Keratinocyte (primary cell): ENCODE results near the gene SWAP70. TPM values are rescaled to one million over a fixed set of nuclear protein-coding genes. Genes with fewer than 3 reads are reported as not detected.

ENCODE experiments used
- DNase-seq: peaks from one replicate; pipeline ENCODE4 v3.0.0-alpha.2; 2011; ENCODE audit warnings: low read depth, missing footprints, low spot score
- FAIRE-seq: peaks from 2 replicates; lab custom pipeline; 2011; peaks lifted over from hg19 to GRCh38; lab: Jason Lieb, UNC
- H2AFZ ChIP-seq: 2 replicates; pipeline ENCODE4 v1.6.0; 2012; ENCODE audit warnings: low read length, control low read depth, inconsistent platforms; ENCODE audit not compliant: control insufficient read depth
- H3K27ac ChIP-seq: 2 replicates; pipeline ENCODE4 v1.5.1; 2011; ENCODE audit warnings: low read length; ENCODE audit not compliant: control insufficient read depth, insufficient read depth
- H3K27me3 ChIP-seq: 3 replicates; pipeline ENCODE4 v1.6.0; 2011; ENCODE audit warnings: low read length; ENCODE audit not compliant: control insufficient read depth, insufficient read depth; ENCODE audit errors: extremely low read depth
- H3K36me3 ChIP-seq, 2 experiments: 2 replicates in 1 of 2; 3 replicates in 1 of 2; pipeline ENCODE4 v1.5.1; 2011; ENCODE audit warnings: low read length in 2 of 2, mild to moderate bottlenecking in 1 of 2; ENCODE audit not compliant: control insufficient read depth in 2 of 2, insufficient read depth in 2 of 2; ENCODE audit errors: extremely low read depth in 1 of 2
- H3K4me1 ChIP-seq: 3 replicates; pipeline ENCODE4 v1.5.1; 2011; ENCODE audit warnings: low read length; ENCODE audit not compliant: control insufficient read depth, insufficient read depth; ENCODE audit errors: extremely low read depth
- H3K4me2 ChIP-seq: 3 replicates; pipeline ENCODE4 v1.6.0; 2011; ENCODE audit warnings: low read depth, low read length; ENCODE audit not compliant: control insufficient read depth, insufficient read depth; ENCODE audit errors: extremely low read depth
- H3K4me3 ChIP-seq, 3 experiments: fragments of 200-600 bp in 1 of 3; sonication (generic) in 1 of 3; 2 replicates in 2 of 3; 3 replicates in 1 of 3; pipeline ENCODE4 v1.5.1; 2011 to 2016; ENCODE audit warnings: low read length in 3 of 3, mild to moderate bottlenecking in 3 of 3, control low read depth in 2 of 3, inconsistent platforms in 1 of 3, low read depth in 1 of 3, mixed read lengths in 1 of 3, mixed run types in 1 of 3, moderate library complexity in 1 of 3; ENCODE audit not compliant: control insufficient read depth in 2 of 3, insufficient read depth in 2 of 3; ENCODE audit errors: extremely low read depth in 1 of 3
- H3K79me2 ChIP-seq: 2 replicates; pipeline ENCODE4 v1.6.0; 2012; ENCODE audit warnings: low read length; ENCODE audit not compliant: control insufficient read depth, insufficient read depth
- H3K9ac ChIP-seq: 3 replicates; pipeline ENCODE4 v1.6.0; 2011; ENCODE audit warnings: low read length; ENCODE audit not compliant: control insufficient read depth, insufficient read depth; ENCODE audit errors: extremely low read depth
- H3K9me1 ChIP-seq: 3 replicates; pipeline ENCODE4 v1.6.0; 2011; ENCODE audit warnings: low read length; ENCODE audit not compliant: control insufficient read depth, insufficient read depth; ENCODE audit errors: extremely low read depth
- H3K9me3 ChIP-seq: 2 replicates; pipeline ENCODE4 v1.5.1; 2012; ENCODE audit warnings: low read depth, low read length; ENCODE audit not compliant: control insufficient read depth
- H4K20me1 ChIP-seq: 3 replicates; pipeline ENCODE4 v1.6.0; 2011; ENCODE audit warnings: low read length; ENCODE audit not compliant: control insufficient read depth, insufficient read depth; ENCODE audit errors: extremely low read depth
- CTCF ChIP-seq, 3 experiments: IDR thresholded peaks in 1 of 3; conservative IDR thresholded peaks in 1 of 3; optimal IDR thresholded peaks in 1 of 3; 2 replicates in 2 of 3; 3 replicates in 1 of 3; pipeline versions ENCODE3 to v1.5.1; 2011; ENCODE audit warnings: low read length in 3 of 3, mild to moderate bottlenecking in 3 of 3, moderate library complexity in 2 of 3, control low read depth in 1 of 3, inconsistent platforms in 1 of 3; ENCODE audit not compliant: insufficient read depth in 2 of 3; ENCODE audit errors: extremely low read depth in 1 of 3
- EZH2 ChIP-seq: IDR thresholded peaks from one replicate; pipeline ENCODE4 v1.6.1; 2012; ENCODE audit warnings: inconsistent platforms, mild to moderate bottlenecking, low read length, moderate library complexity
- dilution Hi-C: fragments of 300-500 bp; cut with MboI; formaldehyde crosslinking; loops from one replicate; pipeline ENCODE4 v1.7.0; 2020; ENCODE audit warnings: low sequenced_read_pairs; ENCODE audit not compliant: extremely low pct_ligation_motif_present
- polyA plus RNA-seq, 5 experiments: library from polyadenylated mRNA; depleted of rRNA in 3 of 5; stranded (reverse) in 3 of 5; stranded (forward) in 1 of 5; unstranded in 1 of 5; fragments of >200 nt; gene quantifications; 1 replicate in 1 of 5; 2 replicates in 3 of 5; 3 replicates in 1 of 5; pipeline versions ENCODE4 v1.2.1 to v1.2.3, GENCODE V29; 2011 to 2012; ENCODE audit warnings: missing spikeins in 2 of 5, low read depth in 1 of 5, low replicate concordance in 1 of 5

Gene SWAP70
- polyA plus RNA-seq, 1 donor (not counting 4 experiments of a cell fraction or from before 2014, with no cell fraction given) = 28.5 TPM

- Histone ChIP-seq H3K9me1 (no peaks in the 10 kb centered on the region), H3K27me3 (no peaks in the 10 kb centered on the region), H2AFZ (no peak overlapping the region), H3K36me3 (peaks cover 0 to 2% of the 10 kb centered on the region in 2 experiments), H3K4me2 (no peak overlapping the region), H3K9me3 (no peaks in the 10 kb centered on the region), H4K20me1 (no peaks in the 10 kb centered on the region), H3K4me1 (peaks cover 6% of the 10 kb centered on the region), H3K27ac (no peak overlapping the region), H3K79me2 (peaks cover 2% of the 10 kb centered on the region), H3K4me3 (no peak overlapping the region), H3K9ac (no peak overlapping the region)
- DNase-seq (no peak), FAIRE-seq (no peak)
- dilution Hi-C loops = no loop called here
- no peak for TF ChIP-seq CTCF (optimal IDR thresholded peaks at IDR 0.05 in 1 of 3, IDR thresholded peaks at IDR 0.05 in 1 of 3, conservative IDR thresholded peaks at IDR 0.05 in 1 of 3; ENCODE audit: extremely low read depth in 1 of 3, insufficient read depth in 2 of 3, low read length in 3 of 3)
- no peak for TF ChIP-seq EZH2
Measured at GRCh38 chr11:9722893-9723292, 59.0 kb downstream of the SWAP70 start.

- dilution Hi-C loops = no loop called here
- DNase-seq (no peak), FAIRE-seq (no peak)
- Histone ChIP-seq H3K4me1 (peaks cover 6% of the 10 kb centered on the region), H3K4me2 (no peak overlapping the region), H3K27me3 (no peaks in the 10 kb centered on the region), H4K20me1 (no peaks in the 10 kb centered on the region), H2AFZ (no peak overlapping the region), H3K9me1 (no peaks in the 10 kb centered on the region), H3K9ac (no peak overlapping the region), H3K36me3 (peaks cover 0 to 8% of the 10 kb centered on the region in 2 experiments), H3K4me3 (no peak overlapping the region), H3K9me3 (no peaks in the 10 kb centered on the region), H3K79me2 (no peaks in the 10 kb centered on the region), H3K27ac (no peak overlapping the region)
- TF ChIP-seq EZH2 (no peak), CTCF (optimal IDR thresholded peaks at IDR 0.05 in 1 of 3, IDR thresholded peaks at IDR 0.05 in 1 of 3, conservative IDR thresholded peaks at IDR 0.05 in 1 of 3; ENCODE audit: extremely low read depth in 1 of 3, insufficient read depth in 2 of 3, low read length in 3 of 3) (no peak)
Measured at GRCh38 chr11:9726321-9727022, 62.6 kb downstream of the SWAP70 start.
